HEK293 (cell line): ENCODE data around the gene SLC37A4.
A peak's percentile ranks its signal among the peaks of the same experiment; 100 is the strongest.
"Not testable (repeated sequence)": the region's sequence is repeated elsewhere in the genome, so short reads cannot be mapped to it uniquely, and the experiment has no call there.

Source experiments
- CTCF ChIA-PET: fragments of 350-600 bp; formaldehyde crosslinking; extraction: SDS; loops from one replicate; lab custom pipeline; 2021; ENCODE audit warnings: antibody characterized with exemption; lab: Yijun Ruan, JAX
- POLR2A ChIA-PET: fragments of 300-600 bp; formaldehyde crosslinking; extraction: SDS; loops from one replicate; lab custom pipeline; 2020; ENCODE audit warnings: antibody characterized with exemption, inconsistent platforms; lab: Yijun Ruan, JAX
- H3K27ac ChIP-seq: fragments of 200-500 bp; sonication (Bioruptor generic); 2 replicates; pipeline ENCODE4 v1.5.1; 2014; ENCODE audit warnings: low read depth, low read length, control low read depth, inconsistent platforms; ENCODE audit errors: extremely low read depth
- H3K36me3 ChIP-seq, 2 experiments: fragments of 200-500 bp in 1 of 2; sonication (Bioruptor generic) in 1 of 2; 1 replicate in 1 of 2; 2 replicates in 1 of 2; pipeline ENCODE4 v1.5.1; 2014 to 2017; ENCODE audit warnings: inconsistent platforms in 2 of 2, low read length in 2 of 2; ENCODE audit not compliant: control insufficient read depth in 2 of 2, insufficient read depth in 1 of 2
- H3K4me1 ChIP-seq: fragments of 200-500 bp; sonication (Bioruptor generic); 2 replicates; pipeline ENCODE4 v1.5.1; 2014; ENCODE audit warnings: mild to moderate bottlenecking, low read length, inconsistent platforms; ENCODE audit not compliant: control insufficient read depth, insufficient read depth
- H3K4me3 ChIP-seq: 2 replicates; pipeline ENCODE4 v1.5.1; 2011; ENCODE audit warnings: low read depth, mild to moderate bottlenecking, control low read depth, low read length, moderate library complexity
- H3K9me3 ChIP-seq: fragments of 200-500 bp; sonication (Bioruptor generic); 2 replicates; pipeline ENCODE4 v1.5.1; 2014; ENCODE audit warnings: low read depth, low read length, inconsistent platforms; ENCODE audit not compliant: control insufficient read depth, insufficient read depth
- CTCF ChIP-seq: fragments of 450-650 bp; formaldehyde crosslinking; IDR thresholded peaks from 2 replicates; pipeline ENCODE4 v1.5.1; 2016; ENCODE audit warnings: missing biosample characterization, missing genetic modification characterization
- ZBTB21 ChIP-seq: fragments of 450-650 bp; formaldehyde crosslinking; IDR thresholded peaks from 2 replicates; pipeline ENCODE4 v1.5.1; 2017; ENCODE audit warnings: missing biosample characterization, missing genetic modification characterization
- ZNF121 ChIP-seq: fragments of 450-650 bp; formaldehyde crosslinking; IDR thresholded peaks from 2 replicates; pipeline ENCODE4 v1.5.1; 2016; ENCODE audit warnings: missing biosample characterization, missing genetic modification characterization
- ZNF302 ChIP-seq: fragments of 450-650 bp; formaldehyde crosslinking; IDR thresholded peaks from 2 replicates; pipeline ENCODE4 v1.5.1; 2016; ENCODE audit warnings: missing biosample characterization, missing genetic modification characterization, low read depth
- ZNF398 ChIP-seq: fragments of 450-650 bp; formaldehyde crosslinking; IDR thresholded peaks from 2 replicates; pipeline ENCODE4 v1.5.1; 2017; ENCODE audit warnings: missing biosample characterization, missing genetic modification characterization
- ZNF510 ChIP-seq: fragments of 450-650 bp; formaldehyde crosslinking; IDR thresholded peaks from 2 replicates; pipeline ENCODE4 v1.5.1; 2018; ENCODE audit warnings: mild to moderate bottlenecking, missing genetic modification characterization, missing biosample characterization; ENCODE audit not compliant: insufficient replicate concordance
- ZNF514 ChIP-seq: fragments of 450-650 bp; formaldehyde crosslinking; IDR thresholded peaks from 2 replicates; pipeline ENCODE4 v1.5.1; 2016; ENCODE audit warnings: missing biosample characterization, missing genetic modification characterization
- ZNF747 ChIP-seq: fragments of 450-650 bp; formaldehyde crosslinking; IDR thresholded peaks from 2 replicates; pipeline ENCODE4 v1.5.1; 2016; ENCODE audit warnings: missing biosample characterization, missing genetic modification characterization
- ZNF76 ChIP-seq: fragments of 450-650 bp; formaldehyde crosslinking; IDR thresholded peaks from 2 replicates; pipeline ENCODE4; 2016; ENCODE audit warnings: low read depth, missing biosample characterization, missing genetic modification characterization, borderline replicate concordance
- ZNF843 ChIP-seq: fragments of 450-650 bp; formaldehyde crosslinking; IDR thresholded peaks from 2 replicates; pipeline ENCODE4 v1.5.1; 2016; ENCODE audit warnings: missing biosample characterization, missing genetic modification characterization
- ZSCAN30 ChIP-seq: fragments of 450-650 bp; IDR thresholded peaks from 2 replicates; pipeline ENCODE4 v1.5.1; 2018; ENCODE audit warnings: missing biosample characterization, mild to moderate bottlenecking, missing genetic modification characterization, moderate library complexity

SLC37A4 gene

GRCh38 chr11:119017377-119017776, 13.3 kb downstream of the SLC37A4 start:
- Histone ChIP-seq H3K4me3 (peak overlapping the region; percentile 63), H3K36me3 (peaks cover 12 to 66% of the 10 kb centered on the region in 2 experiments; a peak in 2 of 3 replicates), H3K27ac (peak overlapping the region; percentile 79; the same call in 1 of the 2 replicates)
- POLR2A ChIA-PET: interaction anchor here (0.7 to 2.9 kb wide), 6 partner anchors 10 to 225 kb away, joined by 3 to 10 read pairs (median 6); partner anchors contain the start of genes CENATAC and DPAGT1
- CTCF ChIA-PET: interaction anchor here (0.7 kb wide), 1 partner anchor 149 kb away, joined by 4 read pairs; no protein-coding TSS in a partner anchor
- H3K4me1 ChIP-seq, H3K9me3 ChIP-seq: not testable (repeated sequence)

- H3K9me3 ChIP-seq: no peaks in the 10 kb centered on the region
- peak overlapping the region; percentile 10 for H3K4me3 ChIP-seq
- no peak overlapping the region for H3K27ac ChIP-seq
- ChIA-PET POLR2A (interaction anchor here (0.7 to 2.9 kb wide), 10 partner anchors 9 to 327 kb away, joined by 3 to 15 read pairs (median 4); partner anchors contain the start of genes CENATAC and DPAGT1), CTCF (interaction anchor here (0.6 to 1.8 kb wide), 5 partner anchors 14 to 123 kb away, joined by 3 to 6 read pairs (median 4); partner anchors contain the start of gene SLC37A4)
- no peaks in the 10 kb centered on the region for H3K4me1 ChIP-seq
- TF ChIP-seq CTCF: no peak
- no peak for TF ChIP-seq ZSCAN30 (tag by site-specific recombination)
- no peak for TF ChIP-seq ZNF843
- TF ChIP-seq ZNF514 (tag by site-specific recombination): no peak
- no peak for TF ChIP-seq ZBTB21 (tag by site-specific recombination)
- TF ChIP-seq ZNF302 (tag by site-specific recombination): no peak
- no peak for TF ChIP-seq ZNF747 (tag by site-specific recombination)
- no peak for TF ChIP-seq ZNF76 (tag by site-specific recombination)
- TF ChIP-seq ZNF510 (tag by site-specific recombination): no peak
- H3K36me3 ChIP-seq: peaks cover 12 to 66% of the 10 kb centered on the region in 2 experiments; a peak in 2 of 3 replicates
Measured at GRCh38 chr11:119016216-119017009, 14.3 kb downstream of the SLC37A4 start.

GRCh38 chr11:119015054-119015611, 15.5 kb downstream of the SLC37A4 start:
- ChIA-PET POLR2A (interaction anchor here (0.7 to 2.9 kb wide), 5 partner anchors 11 to 358 kb away, joined by 3 to 15 read pairs (median 5); partner anchors contain the start of gene CENATAC), CTCF (interaction anchor here (1.1 to 1.8 kb wide), 3 partner anchors 13 to 58 kb away, joined by 3 to 6 read pairs (median 5); partner anchors contain the start of gene SLC37A4)
- H3K36me3 ChIP-seq: peaks cover 12 to 71% of the 10 kb centered on the region in 2 experiments; a peak in 2 of 3 replicates

More at GRCh38 chr11:119015054-119015611, 15.5 kb downstream of the SLC37A4 start:
- H3K4me1 ChIP-seq: no peaks in the 10 kb centered on the region
- no peak overlapping the region for H3K4me3 ChIP-seq
- no peaks in the 10 kb centered on the region for H3K9me3 ChIP-seq
- H3K27ac ChIP-seq: no peak overlapping the region
- TF ChIP-seq ZNF121 (peak; percentile 72; the same call in 1 of the 2 replicates), ZNF398 (tag by site-specific recombination) (no peak)
